Neuronal stem cell (in vitro differentiated cells): ENCODE results near the gene SUGCT.

Experiments used
- DNase-seq: peaks from one replicate; pipeline ENCODE4 v3.0.0-alpha.2; 2013; ENCODE audit warnings: low spot score
- H2AFZ ChIP-seq: one replicate; pipeline ENCODE4 v1.6.1; 2013; ENCODE audit warnings: mild to moderate bottlenecking, low read length, inconsistent platforms
- H2AK5ac ChIP-seq: 2 replicates; pipeline ENCODE4 v1.6.1; 2013; ENCODE audit warnings: low read depth, mild to moderate bottlenecking, inconsistent platforms, low read length, moderate library complexity, mixed read lengths
- H2BK120ac ChIP-seq: 2 replicates; pipeline ENCODE4 v1.6.1; 2013; ENCODE audit warnings: low read depth, mild to moderate bottlenecking, inconsistent platforms, low read length, moderate library complexity, mixed read lengths
- H2BK12ac ChIP-seq: one replicate; pipeline ENCODE4 v1.6.1; 2013; ENCODE audit warnings: low read length, inconsistent platforms
- H2BK15ac ChIP-seq: 2 replicates; pipeline ENCODE4 v1.6.1; 2013; ENCODE audit warnings: mild to moderate bottlenecking, low read length, inconsistent platforms, mixed read lengths
- H2BK5ac ChIP-seq: one replicate; pipeline ENCODE4 v1.6.1; 2013; ENCODE audit warnings: inconsistent platforms, mild to moderate bottlenecking, low read length, moderate library complexity
- H3K14ac ChIP-seq: one replicate; pipeline ENCODE4 v1.6.1; 2013; ENCODE audit warnings: low read length, inconsistent platforms
- H3K18ac ChIP-seq: 2 replicates; pipeline ENCODE4 v1.6.1; 2013; ENCODE audit warnings: low read length, inconsistent platforms
- H3K23ac ChIP-seq: 2 replicates; pipeline ENCODE4 v1.6.1; 2013; ENCODE audit warnings: low read depth, mild to moderate bottlenecking, mixed read lengths, low read length, inconsistent platforms; ENCODE audit not compliant: poor library complexity
- H3K27ac ChIP-seq: replicated peaks from 3 replicates; pipeline ENCODE4 v1.5.1; 2013; ENCODE audit warnings: low read length, inconsistent platforms
- H3K27me3 ChIP-seq, 3 experiments: 2 replicates each; pipeline ENCODE4 v1.6.1; 2013; ENCODE audit warnings: low read length in 3 of 3, mild to moderate bottlenecking in 2 of 3, inconsistent platforms in 1 of 3, low read depth in 1 of 3, mixed read lengths in 1 of 3, moderate library complexity in 1 of 3; ENCODE audit not compliant: control insufficient read depth in 3 of 3, insufficient read depth in 3 of 3
- H3K36me3 ChIP-seq, 2 donors: replicated peaks in 1 of 2; 2 replicates each; pipeline ENCODE4 v1.6.1; 2013; ENCODE audit warnings: low read length in 2 of 2; ENCODE audit not compliant: control insufficient read depth in 2 of 2, insufficient read depth in 2 of 2
- H3K4ac ChIP-seq: 2 replicates; pipeline ENCODE4 v1.6.1; 2013; ENCODE audit warnings: inconsistent platforms, mild to moderate bottlenecking, low read length, moderate library complexity
- H3K4me1 ChIP-seq, 2 donors: 1 replicate in 1 of 2; 2 replicates in 1 of 2; pipeline ENCODE4 v1.6.1; 2013; ENCODE audit warnings: low read length in 2 of 2, low read depth in 1 of 2; ENCODE audit not compliant: control insufficient read depth in 2 of 2, insufficient read depth in 1 of 2
- H3K4me2 ChIP-seq: one replicate; pipeline ENCODE4 v1.6.1; 2013; ENCODE audit warnings: mild to moderate bottlenecking, low read length, inconsistent platforms; ENCODE audit not compliant: insufficient read depth, poor library complexity, severe bottlenecking
- H3K4me3 ChIP-seq, 2 donors: 2 replicates each; pipeline ENCODE4 v1.5.1; 2013; ENCODE audit warnings: low read length in 2 of 2, mild to moderate bottlenecking in 2 of 2, inconsistent platforms in 1 of 2, moderate library complexity in 1 of 2
- H3K79me1 ChIP-seq: one replicate; pipeline ENCODE4 v1.6.1; 2013; ENCODE audit warnings: low read depth, mild to moderate bottlenecking, inconsistent platforms, low read length, moderate library complexity
- H3K9ac ChIP-seq: one replicate; pipeline ENCODE4 v1.6.1; 2013; ENCODE audit warnings: mild to moderate bottlenecking, low read depth, low read length, inconsistent platforms; ENCODE audit not compliant: poor library complexity
- H3K9me3 ChIP-seq, 2 donors: replicated peaks in 1 of 2; 2 replicates each; pipeline versions ENCODE3 to v1.6.1; 2013; ENCODE audit warnings: low read length in 2 of 2, mild to moderate bottlenecking in 2 of 2, inconsistent platforms in 1 of 2, low read depth in 1 of 2, mixed read lengths in 1 of 2, moderate library complexity in 1 of 2; ENCODE audit not compliant: control insufficient read depth in 2 of 2, insufficient read depth in 1 of 2
- H4K8ac ChIP-seq: one replicate; pipeline ENCODE4 v1.6.1; 2013; ENCODE audit warnings: low read depth, mild to moderate bottlenecking, inconsistent platforms, low read length, moderate library complexity
- H4K91ac ChIP-seq: one replicate; pipeline ENCODE4 v1.6.1; 2013; ENCODE audit warnings: low read length, low read depth, mild to moderate bottlenecking, inconsistent platforms; ENCODE audit not compliant: poor library complexity
- WGBS, 2 donors: extraction: QIAGEN DNeasy Blood & Tissue Kit; methylation state at CpG; one replicate each; pipeline ENCODE4 v1.1.7; 2013; ENCODE audit warnings: missing lambda C conversion rate in 2 of 2, mixed read lengths in 1 of 2; ENCODE audit not compliant: insufficient read length in 2 of 2, insufficient replicate concordance in 1 of 2; ENCODE audit errors: extremely low coverage in 2 of 2; 5-methylcytosine and 5-hydroxymethylcytosine counted together

SUGCT gene

DNA sequence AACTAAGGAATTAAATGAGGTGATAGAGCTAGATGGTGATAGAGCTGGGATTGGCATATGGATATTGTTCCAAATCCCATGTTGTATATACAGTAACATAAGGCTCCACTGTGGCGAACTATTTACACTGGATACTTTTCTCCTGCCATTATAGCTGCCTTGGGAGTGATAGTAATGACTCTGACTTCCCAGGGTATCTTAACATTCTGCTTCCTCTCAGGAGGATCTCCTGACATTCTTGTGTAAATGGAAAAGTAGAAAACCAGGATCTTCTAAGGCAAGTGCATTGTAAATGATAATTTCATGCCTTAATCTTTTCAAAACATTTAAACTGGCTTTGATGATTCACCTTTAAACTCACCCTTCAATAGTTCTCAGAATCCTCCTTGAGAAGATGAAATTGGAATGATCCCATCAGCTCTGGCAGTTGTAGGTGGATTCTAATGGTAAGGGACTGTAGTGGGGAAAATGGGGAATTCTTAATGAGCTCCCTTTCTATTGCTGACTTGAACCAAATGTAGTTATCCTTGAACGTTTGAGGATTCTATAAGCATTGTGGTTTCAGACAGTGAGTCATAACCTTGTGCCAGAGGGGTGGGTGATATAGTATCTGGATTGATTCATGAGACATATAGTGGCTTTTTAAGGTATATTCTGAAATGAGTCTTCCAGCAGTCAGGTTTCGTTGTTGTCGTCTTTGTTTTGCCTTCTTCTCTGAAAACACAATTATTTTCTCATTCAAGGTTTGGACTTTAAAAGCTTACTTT, 450.0 kb downstream of the SUGCT start:
- DNase-seq: no peak
- no peak overlapping the region for H2AK5ac ChIP-seq

GRCh38 chr7:40586197-40586596, 451.4 kb downstream of the SUGCT start:
- no peak overlapping the region for H3K4me3 ChIP-seq
- H3K27ac ChIP-seq: no peak overlapping the region
- H3K23ac ChIP-seq: no peak overlapping the region
- no peak overlapping the region for H3K9ac ChIP-seq
- H3K4ac ChIP-seq: no peak overlapping the region
- no peak overlapping the region for H2AK5ac ChIP-seq
- no CpG with 5 or more reads among the region's 1 CpG for WGBS, 2 donors
- H2BK15ac ChIP-seq: no peak overlapping the region
- H3K18ac ChIP-seq: no peak overlapping the region
- H2BK5ac ChIP-seq: no peak overlapping the region
- H3K27me3 ChIP-seq: no peaks in the 10 kb centered on the region
- no peak overlapping the region for H4K91ac ChIP-seq
- H3K36me3 ChIP-seq: no peaks in the 10 kb centered on the region
- H3K9me3 ChIP-seq: peaks cover 0 to 5% of the 10 kb centered on the region in 2 donors
- H2AFZ ChIP-seq: no peak overlapping the region
- H3K79me1 ChIP-seq: no peaks in the 10 kb centered on the region
- H4K8ac ChIP-seq: no peak overlapping the region
- no peak for DNase-seq
- no peak overlapping the region for H2BK120ac ChIP-seq
- no peak overlapping the region for H3K4me2 ChIP-seq
- H3K4me1 ChIP-seq: peaks cover 0 to 2% of the 10 kb centered on the region in 2 donors
- H3K14ac ChIP-seq: no peak overlapping the region
- H2BK12ac ChIP-seq: no peak overlapping the region

More for the DNA sequence above, 450.0 kb downstream of the SUGCT start:
- Histone ChIP-seq H3K4ac (no peak overlapping the region), H2BK5ac (no peak overlapping the region), H3K36me3 (no peaks in the 10 kb centered on the region), H3K27ac (no peak overlapping the region), H2BK15ac (no peak overlapping the region), H3K4me3 (no peak overlapping the region), H4K91ac (no peak overlapping the region), H3K9ac (no peak overlapping the region), H3K79me1 (no peaks in the 10 kb centered on the region), H3K14ac (no peak overlapping the region), H2AFZ (no peak overlapping the region), H3K18ac (no peak overlapping the region), H3K27me3 (no peaks in the 10 kb centered on the region), H3K4me2 (no peak overlapping the region), H3K23ac (no peak overlapping the region), H4K8ac (no peak overlapping the region), H2BK120ac (no peak overlapping the region), H3K9me3 (no peaks in the 10 kb centered on the region), H3K4me1 (peaks cover under 1 to 2% of the 10 kb centered on the region in 2 donors), H2BK12ac (no peak overlapping the region)
- WGBS, 2 donors: no CpG with 5 or more reads among the region's 4 CpGs

- no peak overlapping the region for H3K18ac ChIP-seq
Measured at GRCh38 chr7:40587419-40587818, 452.6 kb downstream of the SUGCT start.

GRCh38 chr7:40595129-40595528, 460.3 kb downstream of the SUGCT start:
- H3K9me3 ChIP-seq: peaks cover 0 to 5% of the 10 kb centered on the region in 2 donors
- H2AK5ac ChIP-seq: no peak overlapping the region
- no peak overlapping the region for H4K91ac ChIP-seq
- DNase-seq: no peak
- H3K4me3 ChIP-seq: no peak overlapping the region
- H2BK15ac ChIP-seq: no peak overlapping the region
- no peak overlapping the region for H3K23ac ChIP-seq
- WGBS, 2 donors: no CpG with 5 or more reads among the region's 6 CpGs
- H3K36me3 ChIP-seq: no peaks in the 10 kb centered on the region
- no peak overlapping the region for H2BK120ac ChIP-seq
- no peaks in the 10 kb centered on the region for H3K79me1 ChIP-seq
- H3K9ac ChIP-seq: no peak overlapping the region
- H2BK12ac ChIP-seq: no peak overlapping the region
- H3K4ac ChIP-seq: no peak overlapping the region
- no peak overlapping the region for H2BK5ac ChIP-seq
- no peak overlapping the region for H2AFZ ChIP-seq
- no peak overlapping the region for H4K8ac ChIP-seq
- no peaks in the 10 kb centered on the region for H3K4me1 ChIP-seq
- no peaks in the 10 kb centered on the region for H3K27me3 ChIP-seq
- H3K14ac ChIP-seq: no peak overlapping the region
- H3K27ac ChIP-seq: no peak overlapping the region
- H3K4me2 ChIP-seq: no peak overlapping the region
- no peak overlapping the region for H3K18ac ChIP-seq

More at GRCh38 chr7:40587419-40587818, 452.6 kb downstream of the SUGCT start:
- no peak for DNase-seq
- no peak overlapping the region for H3K4me2 ChIP-seq
- H3K4me3 ChIP-seq: no peak overlapping the region
- no peak overlapping the region for H3K4ac ChIP-seq
- H2BK120ac ChIP-seq: no peak overlapping the region
- H3K36me3 ChIP-seq: no peaks in the 10 kb centered on the region
- no peak overlapping the region for H3K23ac ChIP-seq
- H3K9ac ChIP-seq: no peak overlapping the region
- no peak overlapping the region for H3K27ac ChIP-seq
- peaks cover 0 to 2% of the 10 kb centered on the region in 2 donors for H3K4me1 ChIP-seq
- no peak overlapping the region for H3K14ac ChIP-seq
- no peak overlapping the region for H4K8ac ChIP-seq
- no peak overlapping the region for H4K91ac ChIP-seq
- no peak overlapping the region for H2AFZ ChIP-seq
- no peak overlapping the region for H2AK5ac ChIP-seq
- H3K9me3 ChIP-seq: peaks cover 0 to 5% of the 10 kb centered on the region in 2 donors
- H3K27me3 ChIP-seq: no peaks in the 10 kb centered on the region
- H2BK15ac ChIP-seq: no peak overlapping the region
- H3K79me1 ChIP-seq: no peaks in the 10 kb centered on the region
- no peak overlapping the region for H2BK12ac ChIP-seq
- H2BK5ac ChIP-seq: no peak overlapping the region
